HepG2 (cell line): ENCODE data around the gene RBM14. TPM values are rescaled to one million over a fixed set of nuclear protein-coding genes. Genes with fewer than 3 reads are reported as not detected.
A peak's percentile ranks its signal among the peaks of the same experiment; 100 is the strongest.

Source experiments
- ARNT2 ChIP-seq: sonication (generic); formaldehyde crosslinking; IDR thresholded peaks from 2 replicates; pipeline ENCODE4 v1.8.0; 2022; ENCODE audit warnings: mild to moderate bottlenecking, low read depth, missing genetic modification reagents, moderate library complexity
- GMEB1 ChIP-seq: sonication (generic); formaldehyde crosslinking; IDR thresholded peaks from 2 replicates; pipeline ENCODE4 v1.5.1; 2020; ENCODE audit warnings: missing genetic modification reagents, mild to moderate bottlenecking, borderline replicate concordance
- HES4 ChIP-seq: sonication (generic); formaldehyde crosslinking; IDR thresholded peaks from 2 replicates; pipeline ENCODE4 v1.9.0; 2021; ENCODE audit warnings: mild to moderate bottlenecking, missing genetic modification reagents, borderline replicate concordance
- KDM3A ChIP-seq: IDR thresholded peaks from 2 replicates; pipeline ENCODE4 v1.6.1; 2018; ENCODE audit warnings: low read depth, missing compliant biosample characterization
- TEF ChIP-seq: sonication (generic); formaldehyde crosslinking; IDR thresholded peaks from 2 replicates; pipeline ENCODE4 v1.5.0; 2020; ENCODE audit warnings: missing genetic modification reagents
- YEATS2 ChIP-seq: sonication (generic); formaldehyde crosslinking; IDR thresholded peaks from 2 replicates; pipeline ENCODE4 v1.4.0; 2020; ENCODE audit warnings: missing genetic modification reagents, borderline replicate concordance
- ZBTB38 ChIP-seq: sonication (generic); formaldehyde crosslinking; IDR thresholded peaks from 2 replicates; pipeline ENCODE4 v1.5.1; 2020; ENCODE audit warnings: mild to moderate bottlenecking, missing genetic modification reagents
- ZSCAN29 ChIP-seq: sonication (generic); formaldehyde crosslinking; conservative IDR thresholded peaks from 2 replicates; pipeline ENCODE4 v1.4.0; 2020; ENCODE audit warnings: mild to moderate bottlenecking, missing genetic modification reagents
- polyA plus RNA-seq, 8 experiments: library from polyadenylated mRNA; depleted of rRNA in 3 of 8; stranded (reverse) in 7 of 8; unstranded in 1 of 8; fragments of >200 nt; fragmentation: Illumina TruSeq in 4 of 8; extraction: Trizol in 4 of 8; gene quantifications; 2 replicates each; pipeline versions ENCODE4 v1.2.1 to v1.2.3, GENCODE V29; 2011 to 2016; ENCODE audit warnings: low read depth in 4 of 8, missing spikeins in 1 of 8, mixed read lengths in 1 of 8; ENCODE audit not compliant: insufficient read depth in 1 of 8
- total RNA-seq, 5 experiments: library from RNA; depleted of rRNA; stranded (reverse); fragments of >200 nt; fragmentation: Illumina TruSeq; extraction: Trizol; gene quantifications; 2 replicates each; pipeline ENCODE4 v1.2.3, GENCODE V29; 2016; ENCODE audit warnings: low read depth in 1 of 5
- TF ChIP-seq, protein P1 (sequence below): sonication (generic); formaldehyde crosslinking; IDR thresholded peaks from 2 replicates; pipeline ENCODE4 v1.4.0; 2020; ENCODE audit warnings: missing genetic modification reagents, mild to moderate bottlenecking, borderline replicate concordance
- TF ChIP-seq, protein P2 (sequence below): sonication (generic); formaldehyde crosslinking; IDR thresholded peaks from 2 replicates; pipeline ENCODE4 v1.4.0; 2020; ENCODE audit warnings: missing genetic modification reagents

The RBM14 gene
- total and polyA plus RNA-seq, 2 of the 13 experiments (the other 11 are each of a cell fraction or from before 2014, with no cell fraction given): 12.7 to 44.1 TPM

DNA sequence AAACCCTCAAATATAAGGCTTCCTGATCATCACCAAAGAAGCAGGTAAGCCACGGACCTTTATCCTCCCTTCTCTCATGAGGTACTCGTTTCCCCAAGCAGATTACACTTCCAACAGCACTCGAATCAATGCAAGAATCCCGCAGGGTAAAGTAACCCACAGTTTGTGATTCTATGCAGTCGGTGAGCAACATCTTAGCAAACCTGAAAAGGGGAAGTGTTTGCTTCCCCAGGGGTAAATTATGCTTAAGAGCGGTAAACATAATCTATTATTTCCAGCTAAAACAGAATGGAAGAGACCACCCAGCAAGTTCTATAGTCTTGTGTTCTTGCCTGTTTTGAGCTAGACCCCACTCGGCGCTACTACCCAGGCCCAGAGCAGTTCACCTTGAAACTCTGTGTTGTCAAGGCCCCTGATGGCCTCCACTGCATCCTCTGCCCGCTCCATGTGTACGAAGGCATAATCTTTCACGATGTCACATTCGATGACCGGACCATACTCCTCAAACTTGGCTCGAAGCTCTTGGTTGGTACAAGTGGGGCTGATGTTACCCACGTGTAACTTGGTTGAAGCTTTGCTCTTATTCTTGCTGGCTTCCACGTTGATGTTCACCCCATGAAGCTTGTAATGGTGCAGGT, 60.0 kb downstream of the RBM14 start (continued):
- TF ChIP-seq, protein P1, sequence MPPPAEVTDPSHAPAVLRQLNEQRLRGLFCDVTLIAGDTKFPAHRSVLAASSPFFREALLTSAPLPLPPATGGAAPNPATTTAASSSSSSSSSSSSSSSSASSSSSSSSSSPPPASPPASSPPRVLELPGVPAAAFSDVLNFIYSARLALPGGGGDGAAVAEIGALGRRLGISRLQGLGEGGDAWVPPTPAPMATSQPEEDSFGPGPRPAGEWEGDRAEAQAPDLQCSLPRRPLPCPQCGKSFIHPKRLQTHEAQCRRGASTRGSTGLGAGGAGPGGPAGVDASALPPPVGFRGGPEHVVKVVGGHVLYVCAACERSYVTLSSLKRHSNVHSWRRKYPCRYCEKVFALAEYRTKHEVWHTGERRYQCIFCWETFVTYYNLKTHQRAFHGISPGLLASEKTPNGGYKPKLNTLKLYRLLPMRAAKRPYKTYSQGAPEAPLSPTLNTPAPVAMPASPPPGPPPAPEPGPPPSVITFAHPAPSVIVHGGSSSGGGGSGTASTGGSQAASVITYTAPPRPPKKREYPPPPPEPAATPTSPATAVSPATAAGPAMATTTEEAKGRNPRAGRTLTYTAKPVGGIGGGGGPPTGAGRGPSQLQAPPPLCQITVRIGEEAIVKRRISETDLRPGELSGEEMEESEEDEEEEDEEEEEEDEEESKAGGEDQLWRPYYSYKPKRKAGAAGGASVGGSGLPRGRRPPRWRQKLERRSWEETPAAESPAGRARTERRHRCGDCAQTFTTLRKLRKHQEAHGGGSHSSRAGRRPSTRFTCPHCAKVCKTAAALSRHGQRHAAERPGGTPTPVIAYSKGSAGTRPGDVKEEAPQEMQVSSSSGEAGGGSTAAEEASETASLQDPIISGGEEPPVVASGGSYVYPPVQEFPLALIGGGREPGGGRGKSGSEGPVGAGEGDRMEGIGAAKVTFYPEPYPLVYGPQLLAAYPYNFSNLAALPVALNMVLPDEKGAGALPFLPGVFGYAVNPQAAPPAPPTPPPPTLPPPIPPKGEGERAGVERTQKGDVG (CRISPR knock-in tag): 0 out of 2 replicates have a peak, but pooled peaks have one; percentile 13
- TF ChIP-seq TEF (CRISPR knock-in tag) (no peak), ARNT2 (no peak), YEATS2 (CRISPR knock-in tag) (no peak), KDM3A (CRISPR knock-in tag) (no peak), ZBTB38 (CRISPR knock-in tag) (0 out of 2 replicates have a peak, but pooled peaks have one; percentile 49), HES4 (no peak), ZSCAN29 (CRISPR knock-in tag) (no peak), GMEB1 (CRISPR knock-in tag) (no peak)
- TF ChIP-seq, protein P2, sequence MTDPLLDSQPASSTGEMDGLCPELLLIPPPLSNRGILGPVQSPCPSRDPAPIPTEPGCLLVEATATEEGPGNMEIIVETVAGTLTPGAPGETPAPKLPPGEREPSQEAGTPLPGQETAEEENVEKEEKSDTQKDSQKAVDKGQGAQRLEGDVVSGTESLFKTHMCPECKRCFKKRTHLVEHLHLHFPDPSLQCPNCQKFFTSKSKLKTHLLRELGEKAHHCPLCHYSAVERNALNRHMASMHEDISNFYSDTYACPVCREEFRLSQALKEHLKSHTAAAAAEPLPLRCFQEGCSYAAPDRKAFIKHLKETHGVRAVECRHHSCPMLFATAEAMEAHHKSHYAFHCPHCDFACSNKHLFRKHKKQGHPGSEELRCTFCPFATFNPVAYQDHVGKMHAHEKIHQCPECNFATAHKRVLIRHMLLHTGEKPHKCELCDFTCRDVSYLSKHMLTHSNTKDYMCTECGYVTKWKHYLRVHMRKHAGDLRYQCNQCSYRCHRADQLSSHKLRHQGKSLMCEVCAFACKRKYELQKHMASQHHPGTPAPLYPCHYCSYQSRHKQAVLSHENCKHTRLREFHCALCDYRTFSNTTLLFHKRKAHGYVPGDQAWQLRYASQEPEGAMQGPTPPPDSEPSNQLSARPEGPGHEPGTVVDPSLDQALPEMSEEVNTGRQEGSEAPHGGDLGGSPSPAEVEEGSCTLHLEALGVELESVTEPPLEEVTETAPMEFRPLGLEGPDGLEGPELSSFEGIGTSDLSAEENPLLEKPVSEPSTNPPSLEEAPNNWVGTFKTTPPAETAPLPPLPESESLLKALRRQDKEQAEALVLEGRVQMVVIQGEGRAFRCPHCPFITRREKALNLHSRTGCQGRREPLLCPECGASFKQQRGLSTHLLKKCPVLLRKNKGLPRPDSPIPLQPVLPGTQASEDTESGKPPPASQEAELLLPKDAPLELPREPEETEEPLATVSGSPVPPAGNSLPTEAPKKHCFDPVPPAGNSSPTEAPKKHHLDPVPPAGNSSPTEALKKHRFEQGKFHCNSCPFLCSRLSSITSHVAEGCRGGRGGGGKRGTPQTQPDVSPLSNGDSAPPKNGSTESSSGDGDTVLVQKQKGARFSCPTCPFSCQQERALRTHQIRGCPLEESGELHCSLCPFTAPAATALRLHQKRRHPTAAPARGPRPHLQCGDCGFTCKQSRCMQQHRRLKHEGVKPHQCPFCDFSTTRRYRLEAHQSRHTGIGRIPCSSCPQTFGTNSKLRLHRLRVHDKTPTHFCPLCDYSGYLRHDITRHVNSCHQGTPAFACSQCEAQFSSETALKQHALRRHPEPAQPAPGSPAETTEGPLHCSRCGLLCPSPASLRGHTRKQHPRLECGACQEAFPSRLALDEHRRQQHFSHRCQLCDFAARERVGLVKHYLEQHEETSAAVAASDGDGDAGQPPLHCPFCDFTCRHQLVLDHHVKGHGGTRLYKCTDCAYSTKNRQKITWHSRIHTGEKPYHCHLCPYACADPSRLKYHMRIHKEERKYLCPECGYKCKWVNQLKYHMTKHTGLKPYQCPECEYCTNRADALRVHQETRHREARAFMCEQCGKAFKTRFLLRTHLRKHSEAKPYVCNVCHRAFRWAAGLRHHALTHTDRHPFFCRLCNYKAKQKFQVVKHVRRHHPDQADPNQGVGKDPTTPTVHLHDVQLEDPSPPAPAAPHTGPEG: no peak
- TF ChIP-seq, all 625 proteins: peak for 3
